Measurements from ENCODE around the gene TMEM255B. TPM values are rescaled to one million over a fixed set of nuclear protein-coding genes. Genes with fewer than 3 reads are reported as not detected.

The TMEM255B gene
- total RNA-seq, 1 donor from 2014 or later = 13.8 TPM

GRCh38 chr13:113851826-113852535 is 93.0 kb downstream of the TMEM255B start:
- DNase-seq = no peak
- Mint-ChIP-seq H3K4me3 (ENCODE audit: unreplicated experiment) (no peak overlapping the region), H3K27me3 (ENCODE audit: unreplicated experiment) (peaks cover 2% of the 10 kb centered on the region), H3K4me1 (ENCODE audit: low read depth, unreplicated experiment) (peaks cover 8% of the 10 kb centered on the region), H3K27ac (ENCODE audit: unreplicated experiment) (no peak overlapping the region), H3K9me3 (ENCODE audit: unreplicated experiment) (peaks cover 5% of the 10 kb centered on the region), H3K36me3 (ENCODE audit: unreplicated experiment) (no peaks in the 10 kb centered on the region)
- TF ChIP-seq CTCF (IDR thresholded peaks at IDR 0.05; ENCODE audit: partially characterized antibody, unreplicated experiment) = no peak

GRCh38 chr13:113852536-113853517 is 93.8 kb downstream of the TMEM255B start:
- Mint-ChIP-seq H3K4me1 (ENCODE audit: low read depth, unreplicated experiment) (peaks cover 7% of the 10 kb centered on the region), H3K27ac (ENCODE audit: unreplicated experiment) (no peak overlapping the region), H3K9me3 (ENCODE audit: unreplicated experiment) (peaks cover 5% of the 10 kb centered on the region), H3K27me3 (ENCODE audit: unreplicated experiment) (peaks cover 2% of the 10 kb centered on the region), H3K36me3 (ENCODE audit: unreplicated experiment) (no peaks in the 10 kb centered on the region), H3K4me3 (ENCODE audit: unreplicated experiment) (no peak overlapping the region)
- no peak for TF ChIP-seq CTCF (IDR thresholded peaks at IDR 0.05; ENCODE audit: partially characterized antibody, unreplicated experiment)
- no peak for DNase-seq

DNA sequence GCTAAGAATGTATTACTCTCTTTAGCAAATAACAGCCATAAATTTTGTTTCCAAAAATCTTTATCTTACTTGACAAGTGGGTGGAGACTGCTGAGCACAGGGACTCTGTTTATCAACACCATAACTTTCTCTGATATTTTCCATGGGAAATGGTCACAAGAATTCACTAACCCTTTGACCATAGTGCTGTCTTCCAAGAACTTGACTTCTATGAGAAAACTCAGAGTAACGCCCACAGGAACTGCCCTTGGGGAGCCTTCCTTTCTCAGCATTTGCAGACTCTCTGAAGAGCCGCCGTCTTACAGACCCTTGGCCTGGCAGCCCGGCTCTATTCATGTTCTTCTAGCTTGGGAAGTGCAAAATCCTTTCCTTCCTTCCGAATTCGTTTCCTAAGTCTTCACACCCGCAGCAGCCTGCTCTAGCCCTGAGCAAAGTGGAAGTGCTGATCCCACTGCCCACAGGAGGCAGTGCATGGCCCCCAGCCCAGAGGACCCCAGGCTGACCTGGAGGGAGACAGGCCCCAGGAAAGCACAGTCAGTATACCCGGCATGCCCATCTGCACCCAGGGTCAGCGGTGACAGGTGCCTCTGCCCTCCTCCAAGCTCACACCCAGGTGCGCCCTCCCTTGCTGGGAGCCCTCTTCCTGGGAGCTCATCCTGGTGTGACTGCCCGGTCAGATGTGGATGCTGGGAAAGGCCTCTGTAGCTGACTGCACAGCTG is 94.7 kb downstream of the TMEM255B start:
- H3K27me3 Mint-ChIP-seq (ENCODE audit: unreplicated experiment) = peaks cover 4% of the 10 kb centered on the region
- no peak for DNase-seq
- H3K36me3 Mint-ChIP-seq (ENCODE audit: unreplicated experiment) = no peaks in the 10 kb centered on the region
- no peak for TF ChIP-seq CTCF (IDR thresholded peaks at IDR 0.05; ENCODE audit: partially characterized antibody, unreplicated experiment)
- peaks cover 7% of the 10 kb centered on the region for H3K9me3 Mint-ChIP-seq (ENCODE audit: unreplicated experiment)
- H3K27ac Mint-ChIP-seq (ENCODE audit: unreplicated experiment) = no peak overlapping the region
- H3K4me3 Mint-ChIP-seq (ENCODE audit: unreplicated experiment) = no peak overlapping the region
- H3K4me1 Mint-ChIP-seq (ENCODE audit: low read depth, unreplicated experiment) = peaks cover 6% of the 10 kb centered on the region

- Mint-ChIP-seq H3K27ac (ENCODE audit: unreplicated experiment) (no peak overlapping the region), H3K4me1 (ENCODE audit: low read depth, unreplicated experiment) (peaks cover 6% of the 10 kb centered on the region), H3K27me3 (ENCODE audit: unreplicated experiment) (peaks cover 4% of the 10 kb centered on the region), H3K36me3 (ENCODE audit: unreplicated experiment) (no peaks in the 10 kb centered on the region), H3K9me3 (ENCODE audit: unreplicated experiment) (peaks cover 10% of the 10 kb centered on the region), H3K4me3 (ENCODE audit: unreplicated experiment) (no peak overlapping the region)
- no peak for TF ChIP-seq CTCF (IDR thresholded peaks at IDR 0.05; ENCODE audit: partially characterized antibody, unreplicated experiment)
- no peak for DNase-seq
These were observed 95.4 kb downstream of the TMEM255B start for GRCh38 chr13:113854238-113855011.

Measured in glutamatergic neuron (in vitro differentiated cells).